ENCODE data around the gene C1QL2.

The C1QL2 gene

GRCh38 chr2:119158563-119159347 lies at the start of gene C1QL2:
Gene C1QL2 (minus strand): TSS chr2:119158751. CDS start chr2:119158269, 482 bp downstream.
- no peak for DNase-seq (ENCODE audit: low read depth in 1 of 2, low spot score in 1 of 2)
- in situ Hi-C loops (cut with HindIII; ENCODE audit: low pct_unique_long_range_greater_than_20kb, low sequenced_read_pairs): no loop called here
- TF ChIP-seq JUND (IDR thresholded peaks at IDR 0.05; ENCODE audit: low read depth): no peak

GRCh38 chr2:119207447-119207846 lies 48.9 kb upstream of the C1QL2 start:
- TF ChIP-seq JUND (IDR thresholded peaks at IDR 0.05; ENCODE audit: low read depth): no peak
- DNase-seq (ENCODE audit: low read depth in 1 of 2, low spot score in 1 of 2): no peak
- in situ Hi-C loops (cut with HindIII; ENCODE audit: low pct_unique_long_range_greater_than_20kb, low sequenced_read_pairs): no loop called here

- DNase-seq (ENCODE audit: low read depth in 1 of 2, low spot score in 1 of 2): peak in 1 of 2 experiments; percentile 49
- in situ Hi-C loops (cut with HindIII; ENCODE audit: low pct_unique_long_range_greater_than_20kb, low sequenced_read_pairs): no loop called here
- TF ChIP-seq JUND (IDR thresholded peaks at IDR 0.05; ENCODE audit: low read depth): no peak
Measured at GRCh38 chr2:119206201-119206600, 47.6 kb upstream of the C1QL2 start.

- in situ Hi-C loops (cut with HindIII; ENCODE audit: low pct_unique_long_range_greater_than_20kb, low sequenced_read_pairs): no loop called here
- TF ChIP-seq JUND (IDR thresholded peaks at IDR 0.05; ENCODE audit: low read depth): no peak
- peak in 1 of 2 experiments; percentile 90 for DNase-seq (ENCODE audit: low read depth in 1 of 2, low spot score in 1 of 2)
Measured at GRCh38 chr2:119205001-119205706, 46.6 kb upstream of the C1QL2 start.

- in situ Hi-C loops (cut with HindIII; ENCODE audit: low pct_unique_long_range_greater_than_20kb, low sequenced_read_pairs): no loop called here
- no peak for DNase-seq (ENCODE audit: low read depth in 1 of 2, low spot score in 1 of 2)
- TF ChIP-seq JUND (IDR thresholded peaks at IDR 0.05; ENCODE audit: low read depth): no peak
Measured at GRCh38 chr2:119204525-119204924, 46.0 kb upstream of the C1QL2 start.

- no peak for TF ChIP-seq JUND (IDR thresholded peaks at IDR 0.05; ENCODE audit: low read depth)
- in situ Hi-C loops (cut with HindIII; ENCODE audit: low pct_unique_long_range_greater_than_20kb, low sequenced_read_pairs): no loop called here
- DNase-seq (ENCODE audit: low read depth in 1 of 2, low spot score in 1 of 2): no peak
Measured at GRCh38 chr2:119202610-119203310, 44.2 kb upstream of the C1QL2 start.

- in situ Hi-C loops (cut with HindIII; ENCODE audit: low pct_unique_long_range_greater_than_20kb, low sequenced_read_pairs): no loop called here
- no peak for TF ChIP-seq JUND (IDR thresholded peaks at IDR 0.05; ENCODE audit: low read depth)
- DNase-seq (ENCODE audit: low read depth in 1 of 2, low spot score in 1 of 2): peak in 1 of 2 experiments; percentile 82
Measured at GRCh38 chr2:119201815-119202214, 43.3 kb upstream of the C1QL2 start.

- no peak for TF ChIP-seq JUND (IDR thresholded peaks at IDR 0.05; ENCODE audit: low read depth)
- in situ Hi-C loops (cut with HindIII; ENCODE audit: low pct_unique_long_range_greater_than_20kb, low sequenced_read_pairs): no loop called here
- DNase-seq (ENCODE audit: low read depth in 1 of 2, low spot score in 1 of 2): peak in 1 of 2 experiments; percentile 62
Measured at GRCh38 chr2:119198240-119198840, 39.8 kb upstream of the C1QL2 start.

- in situ Hi-C loops (cut with HindIII; ENCODE audit: low pct_unique_long_range_greater_than_20kb, low sequenced_read_pairs): no loop called here
- DNase-seq (ENCODE audit: low read depth in 1 of 2, low spot score in 1 of 2): no peak
- TF ChIP-seq JUND (IDR thresholded peaks at IDR 0.05; ENCODE audit: low read depth): no peak
Measured at GRCh38 chr2:119197529-119198239, 39.1 kb upstream of the C1QL2 start.

GRCh38 chr2:119197126-119197405 lies 38.5 kb upstream of the C1QL2 start:
- in situ Hi-C loops (cut with HindIII; ENCODE audit: low pct_unique_long_range_greater_than_20kb, low sequenced_read_pairs): no loop called here
- TF ChIP-seq JUND (IDR thresholded peaks at IDR 0.05; ENCODE audit: low read depth): no peak
- no peak for DNase-seq (ENCODE audit: low read depth in 1 of 2, low spot score in 1 of 2)

GRCh38 chr2:119196301-119197125 lies 38.0 kb upstream of the C1QL2 start:
- in situ Hi-C loops (cut with HindIII; ENCODE audit: low pct_unique_long_range_greater_than_20kb, low sequenced_read_pairs): no loop called here
- TF ChIP-seq JUND (IDR thresholded peaks at IDR 0.05; ENCODE audit: low read depth): no peak
- peak in 1 of 2 experiments; percentile 50 for DNase-seq (ENCODE audit: low read depth in 1 of 2, low spot score in 1 of 2)
